ENCODE results near the gene PLPP3.

Gene PLPP3

GRCh38 chr1:56547977-56548376 lies 31.4 kb downstream of the PLPP3 start:
- no peak for DNase-seq (ENCODE audit: low spot score)

GRCh38 chr1:56547473-56547872 lies 31.9 kb downstream of the PLPP3 start:
- no peak for DNase-seq (ENCODE audit: low spot score)

GRCh38 chr1:56545711-56546110 lies 33.7 kb downstream of the PLPP3 start:
- DNase-seq (ENCODE audit: low spot score): no peak

GRCh38 chr1:56543783-56544612 lies 35.4 kb downstream of the PLPP3 start:
- no peak for DNase-seq (ENCODE audit: low spot score)

GRCh38 chr1:56542651-56543050 lies 36.7 kb downstream of the PLPP3 start:
- no peak for DNase-seq (ENCODE audit: low spot score)

- DNase-seq (ENCODE audit: low spot score): no peak
These were observed 38.0 kb downstream of the PLPP3 start for GRCh38 chr1:56541408-56541807.

- no peak for DNase-seq (ENCODE audit: low spot score)
These were observed 38.9 kb downstream of the PLPP3 start for GRCh38 chr1:56540467-56540866.

GRCh38 chr1:56539520-56539931 lies 39.8 kb downstream of the PLPP3 start:
- DNase-seq (ENCODE audit: low spot score): no peak

- no peak for DNase-seq (ENCODE audit: low spot score)
These were observed 40.8 kb downstream of the PLPP3 start for GRCh38 chr1:56538532-56538931.

GRCh38 chr1:56537660-56538059 lies 41.7 kb downstream of the PLPP3 start:
- DNase-seq (ENCODE audit: low spot score): no peak

GRCh38 chr1:56535939-56536338 lies 43.4 kb downstream of the PLPP3 start:
- DNase-seq (ENCODE audit: low spot score): no peak

GRCh38 chr1:56535362-56535761 lies 44.0 kb downstream of the PLPP3 start:
- DNase-seq (ENCODE audit: low spot score): no peak

GRCh38 chr1:56534130-56534651 lies 45.2 kb downstream of the PLPP3 start:
- no peak for DNase-seq (ENCODE audit: low spot score)

GRCh38 chr1:56533621-56534020 lies 45.7 kb downstream of the PLPP3 start:
- no peak for DNase-seq (ENCODE audit: low spot score)

GRCh38 chr1:56533197-56533596 lies 46.2 kb downstream of the PLPP3 start:
- DNase-seq (ENCODE audit: low spot score): no peak

- no peak for DNase-seq (ENCODE audit: low spot score)
These were observed 47.0 kb downstream of the PLPP3 start for GRCh38 chr1:56532350-56532683.

- no peak for DNase-seq (ENCODE audit: low spot score)
These were observed 47.6 kb downstream of the PLPP3 start for GRCh38 chr1:56531624-56532349.

GRCh38 chr1:56529801-56530200 lies 49.6 kb downstream of the PLPP3 start:
- no peak for DNase-seq (ENCODE audit: low spot score)

- no peak for DNase-seq (ENCODE audit: low spot score)
These were observed 51.6 kb downstream of the PLPP3 start for GRCh38 chr1:56527548-56528302.

- no peak for DNase-seq (ENCODE audit: low spot score)
These were observed 52.7 kb downstream of the PLPP3 start for GRCh38 chr1:56526571-56527174.

GRCh38 chr1:56525489-56526041 lies 53.8 kb downstream of the PLPP3 start:
- DNase-seq (ENCODE audit: low spot score): peak; percentile 78

- no peak for DNase-seq (ENCODE audit: low spot score)
These were observed 55.1 kb downstream of the PLPP3 start for GRCh38 chr1:56524263-56524662.
